ENCODE results near the gene LTA4H.
A peak's percentile ranks its signal among the peaks of the same experiment; 100 is the strongest.

LTA4H gene

GRCh38 chr12:96049101-96049500, 13.7 kb upstream of the LTA4H start:
- TF ChIP-seq CTCF (IDR thresholded peaks at IDR 0.05; ENCODE audit: low read depth, low read length), result no peak
- no peak for DNase-seq (ENCODE audit: low read depth, low spot score)
- H3K4me3 ChIP-seq (ENCODE audit: low read depth, low read length), result no peak overlapping the region
- in situ Hi-C loops (cut with HindIII; ENCODE audit: low sequenced_read_pairs), result no loop called here

DNA sequence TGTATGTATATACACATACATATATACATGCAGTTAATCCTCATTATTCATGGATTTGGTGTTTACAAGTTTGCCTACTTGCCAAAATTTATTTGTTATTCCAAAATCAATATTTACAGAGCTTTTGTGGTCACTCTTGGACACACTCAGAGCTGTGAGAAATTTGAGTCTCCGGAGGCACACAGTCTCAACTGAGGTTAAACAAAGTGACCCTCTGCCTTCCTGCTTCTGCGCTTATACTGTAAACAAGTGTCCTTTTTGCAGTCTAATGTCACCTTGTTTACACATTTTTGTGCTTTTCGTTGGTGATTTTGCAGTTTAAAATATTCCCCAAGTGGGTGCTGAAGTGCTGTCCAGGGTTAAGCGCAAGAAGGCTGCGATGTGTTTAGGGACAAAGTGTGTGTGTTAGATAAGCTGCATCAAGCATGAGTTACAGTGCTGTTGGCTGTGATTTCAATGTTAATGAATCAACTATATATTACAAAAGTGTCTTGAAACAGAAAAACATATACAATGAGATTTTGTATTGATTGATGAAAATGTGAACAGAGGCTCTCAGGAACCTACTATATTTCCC, 13.1 kb upstream of the LTA4H start:
- DNase-seq (ENCODE audit: low read depth, low spot score), result no peak
- no peak for TF ChIP-seq CTCF (IDR thresholded peaks at IDR 0.05; ENCODE audit: low read depth, low read length)
- no peak overlapping the region for H3K4me3 ChIP-seq (ENCODE audit: low read depth, low read length)
- in situ Hi-C loops (cut with HindIII; ENCODE audit: low sequenced_read_pairs), result no loop called here

DNA sequence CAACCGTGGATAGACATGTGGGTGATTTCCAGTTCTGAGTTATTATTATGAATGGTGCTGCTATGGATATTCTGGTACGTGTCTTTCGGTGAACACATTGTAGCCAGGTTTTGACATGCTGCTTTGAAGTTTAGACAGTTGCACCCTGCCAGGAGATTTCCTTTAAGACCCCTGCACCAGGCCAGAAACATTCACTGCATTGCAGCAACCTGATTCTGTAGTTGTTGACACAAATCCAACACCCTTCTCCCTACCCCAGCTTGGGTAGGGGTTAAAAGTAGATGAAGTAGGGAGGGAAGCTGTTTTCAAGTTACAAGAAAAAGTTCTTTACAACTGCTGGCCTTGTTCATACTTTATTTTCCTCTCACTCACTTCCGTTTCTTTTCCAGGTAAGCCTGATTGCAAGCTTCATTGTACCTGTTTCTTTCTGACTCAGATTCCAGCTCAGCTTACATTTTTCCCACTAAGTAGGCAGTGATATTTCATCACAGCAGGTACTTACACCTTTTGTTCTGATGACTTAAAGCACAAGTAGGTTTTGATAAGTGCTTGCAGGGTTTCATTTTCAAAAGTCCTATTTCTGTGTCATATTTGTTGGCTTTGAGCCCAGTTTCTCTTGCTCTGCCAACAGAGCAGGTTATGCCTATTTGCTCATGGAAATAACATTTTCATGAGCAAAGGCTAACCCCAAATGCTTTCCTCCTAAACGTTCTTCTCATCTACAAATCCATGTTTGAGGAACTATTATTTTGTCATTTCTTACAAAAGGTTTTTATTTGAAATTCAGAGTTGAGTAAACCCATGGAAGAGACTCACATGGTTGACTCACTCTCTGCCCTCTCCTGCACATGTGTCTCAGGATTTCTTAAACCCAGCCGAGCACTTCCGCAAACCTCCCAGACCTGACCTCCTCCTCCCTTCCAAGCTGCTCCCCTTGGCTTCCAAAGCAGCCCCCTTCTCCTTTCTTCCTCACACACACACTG, 12.1 kb upstream of the LTA4H start:
- no peak for TF ChIP-seq CTCF (IDR thresholded peaks at IDR 0.05; ENCODE audit: low read depth, low read length)
- in situ Hi-C loops (cut with HindIII; ENCODE audit: low sequenced_read_pairs), result no loop called here
- no peak overlapping the region for H3K4me3 ChIP-seq (ENCODE audit: low read depth, low read length)
- DNase-seq (ENCODE audit: low read depth, low spot score), result peak; percentile 73

- H3K4me3 ChIP-seq (ENCODE audit: low read depth, low read length), result no peak overlapping the region
- in situ Hi-C loops (cut with HindIII; ENCODE audit: low sequenced_read_pairs), result no loop called here
- no peak for DNase-seq (ENCODE audit: low read depth, low spot score)
- TF ChIP-seq CTCF (IDR thresholded peaks at IDR 0.05; ENCODE audit: low read depth, low read length), result no peak
These were observed 11.3 kb upstream of the LTA4H start for GRCh38 chr12:96046543-96047228.

DNA sequence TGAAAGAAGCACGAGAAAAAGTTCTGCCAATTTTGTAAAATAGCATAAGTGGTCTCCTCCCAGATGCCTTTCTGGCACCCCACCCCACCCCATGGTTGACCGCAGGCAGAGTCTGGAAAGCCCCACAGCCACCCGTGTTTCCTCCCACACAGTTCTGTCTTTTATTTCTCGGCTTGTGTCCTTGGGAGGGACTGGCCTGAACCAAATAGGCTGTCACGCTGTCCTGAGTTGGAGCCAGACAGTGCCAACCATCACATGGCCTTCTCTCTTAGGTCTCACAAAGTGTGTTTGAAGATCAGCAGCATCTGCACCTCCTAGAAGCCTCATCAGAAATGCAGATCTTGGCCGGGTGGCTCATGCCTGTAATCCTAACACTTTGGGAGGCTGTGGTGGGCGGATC, 10.2 kb upstream of the LTA4H start:
- no peak for TF ChIP-seq CTCF (IDR thresholded peaks at IDR 0.05; ENCODE audit: low read depth, low read length)
- no peak for DNase-seq (ENCODE audit: low read depth, low spot score)
- in situ Hi-C loops (cut with HindIII; ENCODE audit: low sequenced_read_pairs), result no loop called here
- H3K4me3 ChIP-seq (ENCODE audit: low read depth, low read length), result no peak overlapping the region

GRCh38 chr12:96044943-96045290, 9.5 kb upstream of the LTA4H start:
- in situ Hi-C loops (cut with HindIII; ENCODE audit: low sequenced_read_pairs), result no loop called here
- no peak overlapping the region for H3K4me3 ChIP-seq (ENCODE audit: low read depth, low read length)
- no peak for DNase-seq (ENCODE audit: low read depth, low spot score)
- TF ChIP-seq CTCF (IDR thresholded peaks at IDR 0.05; ENCODE audit: low read depth, low read length), result no peak
